MG63 (cell line): ENCODE data around the gene SEC14L2. TPM values are rescaled to one million over a fixed set of nuclear protein-coding genes. Genes with fewer than 3 reads are reported as not detected.
A peak's percentile ranks its signal among the peaks of the same experiment; 100 is the strongest.
"Not testable (repeated sequence)": the region's sequence is repeated elsewhere in the genome, so short reads cannot be mapped to it uniquely, and the experiment has no call there.

ENCODE experiments used
- DNase-seq: peaks from one replicate; pipeline ENCODE4 v3.0.0-alpha.2; 2020
- H3K27me3 ChIP-seq: fragments of 250-450 bp; sonication (Bioruptor Pico); 2 replicates; pipeline ENCODE4 v1.5.1; 2020; ENCODE audit warnings: mild to moderate bottlenecking, moderate library complexity
- H3K36me3 ChIP-seq: fragments of 250-450 bp; sonication (Bioruptor Pico); 2 replicates; pipeline ENCODE4 v1.5.1; 2020; ENCODE audit warnings: mild to moderate bottlenecking, moderate library complexity
- H3K4me3 ChIP-seq: fragments of 250-450 bp; sonication (Bioruptor Pico); 2 replicates; pipeline ENCODE4 v1.5.1; 2020; ENCODE audit warnings: mild to moderate bottlenecking, moderate library complexity
- H3K9me3 ChIP-seq: fragments of 250-450 bp; sonication (Bioruptor Pico); 2 replicates; pipeline ENCODE4 v1.5.1; 2020; ENCODE audit warnings: mild to moderate bottlenecking, moderate library complexity
- total RNA-seq: library from RNA; depleted of rRNA; stranded (reverse); fragments of >200 nt; shearing (Covaris generic); gene quantifications from 2 replicates; pipeline ENCODE4 v1.2.3, GENCODE V29; 2014; ENCODE audit warnings: low replicate concordance

The SEC14L2 gene
- total RNA-seq, 1 experiment from 2014 or later: 30.2 TPM

- Histone ChIP-seq H3K36me3 (peaks cover 3% of the 10 kb centered on the region; the same call in 1 of the 2 replicates), H3K9me3 (no peaks in the 10 kb centered on the region), H3K27me3 (no peaks in the 10 kb centered on the region), H3K4me3 (no peak overlapping the region)
- DNase-seq: no peak
Measured at GRCh38 chr22:30432096-30432495, 35.3 kb downstream of the SEC14L2 start.

DNA sequence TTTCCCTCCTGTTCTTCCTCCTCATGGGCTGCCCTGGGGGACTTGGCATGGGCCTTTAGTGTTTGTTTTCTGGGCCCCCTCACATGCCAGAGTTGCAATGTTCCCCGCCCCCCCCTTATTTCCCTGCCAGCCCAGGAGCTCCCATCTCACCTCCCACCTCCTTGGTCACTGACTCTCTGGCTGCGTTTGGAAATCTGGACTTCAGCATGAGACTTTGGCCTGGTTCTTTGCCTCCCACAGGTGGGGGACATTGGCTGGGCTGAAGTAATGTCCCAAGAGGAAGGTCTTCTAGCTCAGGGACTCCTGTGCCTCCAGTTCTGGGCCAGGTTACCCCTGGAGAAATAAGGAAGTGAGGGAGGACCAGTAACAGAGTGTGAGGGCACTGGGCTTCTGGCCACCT lies 35.7 kb downstream of the SEC14L2 start:
- Histone ChIP-seq H3K4me3 (no peak overlapping the region), H3K36me3 (no peaks in the 10 kb centered on the region; the same call in 1 of the 2 replicates), H3K27me3 (no peaks in the 10 kb centered on the region), H3K9me3 (no peaks in the 10 kb centered on the region)
- DNase-seq: no peak

DNA sequence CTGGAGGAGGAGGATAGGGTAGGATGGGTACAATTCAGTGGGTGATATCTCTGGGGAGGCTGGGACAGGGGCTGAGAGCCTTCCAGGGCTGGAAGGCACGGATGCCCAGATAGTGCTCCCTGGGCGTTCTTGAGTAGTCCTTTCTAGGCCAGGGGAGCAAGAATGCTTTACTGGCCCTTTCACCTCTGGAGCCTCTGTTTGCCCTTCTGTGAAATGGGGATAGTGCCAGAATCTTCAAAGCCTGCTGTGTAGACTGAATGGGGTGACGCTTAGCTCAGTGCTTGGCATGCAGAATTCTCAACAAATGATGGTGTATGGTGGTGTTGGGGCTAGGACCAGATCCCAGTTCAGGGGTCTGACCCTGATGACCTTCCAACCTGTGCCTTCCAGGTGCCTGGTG lies 36.4 kb downstream of the SEC14L2 start:
- Histone ChIP-seq H3K36me3 (no peaks in the 10 kb centered on the region), H3K9me3 (no peaks in the 10 kb centered on the region), H3K4me3 (no peak overlapping the region), H3K27me3 (no peaks in the 10 kb centered on the region)
- no peak for DNase-seq

GRCh38 chr22:30433773-30434172 lies 37.0 kb downstream of the SEC14L2 start:
- H3K27me3 ChIP-seq: no peaks in the 10 kb centered on the region
- H3K36me3 ChIP-seq: no peaks in the 10 kb centered on the region
- H3K4me3 ChIP-seq: no peak overlapping the region
- no peak for DNase-seq
- no peaks in the 10 kb centered on the region for H3K9me3 ChIP-seq

GRCh38 chr22:30434843-30435242 lies 38.0 kb downstream of the SEC14L2 start:
- Histone ChIP-seq H3K4me3 (no peak overlapping the region), H3K9me3 (no peaks in the 10 kb centered on the region), H3K27me3 (no peaks in the 10 kb centered on the region), H3K36me3 (no peaks in the 10 kb centered on the region)
- no peak for DNase-seq

- no peak for DNase-seq
- Histone ChIP-seq H3K9me3 (no peaks in the 10 kb centered on the region), H3K36me3 (no peaks in the 10 kb centered on the region), H3K4me3 (no peak overlapping the region), H3K27me3 (no peaks in the 10 kb centered on the region)
Measured at GRCh38 chr22:30435674-30436126, 38.9 kb downstream of the SEC14L2 start.

GRCh38 chr22:30436196-30436595 lies 39.4 kb downstream of the SEC14L2 start:
- Histone ChIP-seq H3K4me3 (no peak overlapping the region), H3K9me3 (no peaks in the 10 kb centered on the region), H3K36me3 (no peaks in the 10 kb centered on the region), H3K27me3 (no peaks in the 10 kb centered on the region)
- no peak for DNase-seq

DNA sequence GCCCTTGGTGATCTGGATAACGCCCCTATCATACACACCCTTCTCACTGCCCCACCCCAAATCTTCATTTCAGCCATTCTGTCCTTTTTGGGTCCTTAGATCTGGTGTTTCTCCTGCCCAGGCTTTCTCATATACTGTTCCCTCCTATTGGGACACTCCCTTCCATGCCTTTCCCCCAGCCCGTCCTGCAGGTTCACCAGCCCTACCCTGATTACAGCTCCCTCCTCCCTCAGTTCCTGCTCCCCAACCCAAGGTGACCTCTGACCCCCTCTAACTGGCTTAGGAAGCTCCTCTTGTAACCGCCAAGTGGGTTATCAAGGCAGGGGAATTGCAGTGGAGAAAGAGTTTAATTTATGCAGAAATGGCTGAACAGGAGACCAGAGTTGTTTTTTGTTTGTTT lies 41.7 kb downstream of the SEC14L2 start:
- no peaks in the 10 kb centered on the region for H3K9me3 ChIP-seq
- no peaks in the 10 kb centered on the region for H3K27me3 ChIP-seq
- DNase-seq: no peak
- no peak overlapping the region for H3K4me3 ChIP-seq
- H3K36me3 ChIP-seq: no peaks in the 10 kb centered on the region

DNA sequence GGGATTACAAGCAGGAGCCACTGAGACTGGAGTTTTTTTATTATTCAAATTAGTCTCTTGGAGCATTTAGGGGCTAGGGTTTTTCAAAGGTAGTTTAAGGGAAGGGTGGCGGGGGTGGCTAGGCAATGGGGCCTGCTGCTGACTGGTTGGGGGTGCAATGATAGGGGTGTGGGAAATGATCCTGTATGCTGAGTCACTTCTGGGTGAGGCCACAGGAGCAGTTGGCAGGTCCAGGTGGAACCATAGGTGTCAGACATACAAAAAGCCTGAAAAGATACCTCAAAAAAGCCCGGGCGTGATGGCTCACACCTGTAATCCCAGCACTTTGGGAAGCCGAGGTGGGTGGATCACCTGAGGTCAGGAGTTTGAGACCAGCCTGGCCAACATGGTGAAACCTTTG lies 42.4 kb downstream of the SEC14L2 start:
- no peak for DNase-seq
- Histone ChIP-seq H3K27me3 (no peaks in the 10 kb centered on the region), H3K36me3 (no peaks in the 10 kb centered on the region), H3K4me3 (no peak overlapping the region), H3K9me3 (no peaks in the 10 kb centered on the region)

DNA sequence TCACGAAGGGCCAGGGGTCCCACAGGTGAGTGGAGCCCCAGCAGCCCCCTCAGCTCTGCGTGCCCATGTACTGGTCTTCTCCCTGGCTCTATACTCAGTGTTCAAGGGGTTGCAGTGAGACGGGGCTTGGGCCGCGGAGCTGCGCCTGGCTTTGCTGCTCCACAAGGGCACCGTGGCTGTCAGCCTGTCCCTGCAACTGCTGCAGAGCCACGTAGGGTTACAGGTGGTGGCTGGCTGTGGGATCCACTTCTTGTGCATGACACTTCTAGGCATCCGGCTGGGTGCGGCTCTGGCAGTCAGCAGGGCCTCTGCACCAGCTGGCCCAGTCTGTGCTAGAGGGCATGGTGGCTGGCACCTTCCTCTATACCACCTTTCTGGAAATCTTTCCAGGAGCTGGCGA lies 43.0 kb downstream of the SEC14L2 start:
- Histone ChIP-seq H3K27me3 (no peaks in the 10 kb centered on the region), H3K4me3 (no peak overlapping the region), H3K9me3 (no peaks in the 10 kb centered on the region), H3K36me3 (no peaks in the 10 kb centered on the region)
- no peak for DNase-seq

DNA sequence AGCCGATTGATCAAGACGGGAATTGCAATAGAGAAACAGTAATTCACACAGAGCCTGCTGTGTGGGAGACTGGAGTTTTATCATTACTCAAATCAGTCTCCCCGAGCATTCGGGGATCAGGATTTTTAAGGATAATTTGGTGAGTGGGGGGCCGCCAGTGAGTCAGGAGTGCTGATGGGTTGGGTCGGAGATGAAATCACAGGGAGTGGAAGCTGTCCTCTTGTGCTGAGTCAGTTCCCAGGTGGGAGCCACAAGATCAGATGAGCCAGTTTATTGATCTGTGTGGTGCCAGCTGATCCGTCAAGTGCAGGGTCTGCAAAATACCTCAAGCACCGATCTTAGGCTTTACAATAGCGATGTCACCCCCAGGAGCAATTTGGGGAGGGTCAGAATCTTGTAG lies 44.3 kb downstream of the SEC14L2 start:
- H3K4me3 ChIP-seq: no peak overlapping the region
- no peaks in the 10 kb centered on the region for H3K36me3 ChIP-seq
- no peaks in the 10 kb centered on the region for H3K9me3 ChIP-seq
- DNase-seq: no peak
- no peaks in the 10 kb centered on the region for H3K27me3 ChIP-seq

DNA sequence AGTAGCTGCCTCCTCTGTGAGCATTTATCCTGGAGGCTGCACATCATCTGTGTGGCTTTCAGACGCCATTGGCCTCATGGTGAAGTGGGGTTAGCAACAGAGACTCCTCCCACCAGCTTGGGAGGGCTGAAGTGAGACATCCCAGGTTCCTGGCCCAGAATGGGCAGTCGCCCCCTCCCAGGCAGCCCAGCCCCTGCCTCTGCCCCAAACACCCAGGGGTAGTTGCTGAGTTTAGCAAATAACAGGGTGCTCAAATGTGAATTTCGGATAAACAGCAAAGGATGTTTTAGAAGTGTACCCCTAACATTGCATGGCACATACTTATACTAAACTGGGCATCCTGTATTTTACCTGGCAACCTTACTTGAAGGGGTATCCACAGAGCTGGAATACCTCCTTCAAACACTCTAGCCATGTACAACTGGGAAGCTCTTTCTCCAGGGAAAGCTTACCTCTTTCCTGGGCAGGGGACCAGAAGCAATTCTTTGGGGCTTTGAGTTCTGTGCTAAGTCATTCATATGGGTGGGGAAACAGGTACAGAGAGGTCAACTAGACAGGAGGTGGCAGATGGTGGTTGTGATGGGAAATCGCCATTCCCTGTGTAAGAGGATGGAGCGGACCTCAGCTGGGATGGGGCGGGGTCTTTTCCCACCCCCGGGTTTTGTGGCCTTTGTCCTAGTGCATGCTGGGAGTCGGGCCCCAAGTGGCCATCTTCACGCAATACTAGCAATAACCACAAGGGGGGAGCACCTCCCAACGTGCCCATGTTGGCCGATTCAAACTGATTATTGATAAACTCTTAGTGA lies 48.0 kb downstream of the SEC14L2 start:
- no peak overlapping the region for H3K4me3 ChIP-seq
- no peaks in the 10 kb centered on the region for H3K36me3 ChIP-seq
- DNase-seq: peak; percentile 61
- no peaks in the 10 kb centered on the region for H3K27me3 ChIP-seq
- H3K9me3 ChIP-seq: no peaks in the 10 kb centered on the region

DNA sequence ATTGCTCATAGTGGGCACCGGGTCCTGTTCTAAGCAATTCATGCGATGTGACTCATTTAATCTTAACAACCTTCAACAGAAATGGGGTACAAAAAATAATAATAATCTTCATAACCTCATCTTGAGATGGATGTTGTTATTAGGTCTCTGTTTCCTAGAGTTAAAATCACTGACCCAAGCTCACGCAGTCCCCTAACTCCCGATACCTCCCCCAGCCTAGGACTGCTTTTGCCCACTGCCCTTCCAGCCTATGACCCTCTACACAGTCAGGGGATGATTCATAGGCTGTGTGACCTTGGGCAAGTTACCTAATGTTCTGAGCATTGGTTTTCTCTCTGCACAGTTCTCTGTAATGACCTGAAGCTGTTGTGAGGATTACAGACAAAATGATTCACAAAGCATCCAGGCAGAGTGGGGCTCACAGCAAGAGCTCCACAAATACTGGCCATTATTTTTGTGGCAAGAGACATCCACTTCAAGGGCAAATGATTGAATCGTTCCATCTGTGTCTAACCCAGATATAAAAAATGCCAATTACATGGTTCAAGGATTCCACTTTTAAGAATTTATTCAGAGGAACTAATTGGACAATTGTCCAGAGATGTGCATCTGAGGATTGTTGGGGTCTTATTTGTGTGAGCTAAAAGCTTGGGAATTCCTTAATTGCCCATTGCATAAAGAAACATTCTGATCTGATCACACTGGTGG lies 48.8 kb downstream of the SEC14L2 start:
- DNase-seq: no peak
- H3K4me3 ChIP-seq: no peak overlapping the region
- H3K27me3 ChIP-seq: no peaks in the 10 kb centered on the region
- no peaks in the 10 kb centered on the region for H3K36me3 ChIP-seq
- no peaks in the 10 kb centered on the region for H3K9me3 ChIP-seq

- Histone ChIP-seq H3K4me3 (no peak overlapping the region), H3K36me3 (no peaks in the 10 kb centered on the region), H3K9me3 (no peaks in the 10 kb centered on the region), H3K27me3 (no peaks in the 10 kb centered on the region)
- no peak for DNase-seq
Measured at GRCh38 chr22:30447656-30448055, 50.8 kb downstream of the SEC14L2 start.

GRCh38 chr22:30451488-30451887 lies 54.7 kb downstream of the SEC14L2 start:
- H3K27me3 ChIP-seq, H3K9me3 ChIP-seq, DNase-seq, H3K36me3 ChIP-seq, H3K4me3 ChIP-seq: not testable (repeated sequence)

GRCh38 chr22:30452861-30453260 lies 56.0 kb downstream of the SEC14L2 start:
- DNase-seq: no peak
- no peaks in the 10 kb centered on the region for H3K36me3 ChIP-seq

DNA sequence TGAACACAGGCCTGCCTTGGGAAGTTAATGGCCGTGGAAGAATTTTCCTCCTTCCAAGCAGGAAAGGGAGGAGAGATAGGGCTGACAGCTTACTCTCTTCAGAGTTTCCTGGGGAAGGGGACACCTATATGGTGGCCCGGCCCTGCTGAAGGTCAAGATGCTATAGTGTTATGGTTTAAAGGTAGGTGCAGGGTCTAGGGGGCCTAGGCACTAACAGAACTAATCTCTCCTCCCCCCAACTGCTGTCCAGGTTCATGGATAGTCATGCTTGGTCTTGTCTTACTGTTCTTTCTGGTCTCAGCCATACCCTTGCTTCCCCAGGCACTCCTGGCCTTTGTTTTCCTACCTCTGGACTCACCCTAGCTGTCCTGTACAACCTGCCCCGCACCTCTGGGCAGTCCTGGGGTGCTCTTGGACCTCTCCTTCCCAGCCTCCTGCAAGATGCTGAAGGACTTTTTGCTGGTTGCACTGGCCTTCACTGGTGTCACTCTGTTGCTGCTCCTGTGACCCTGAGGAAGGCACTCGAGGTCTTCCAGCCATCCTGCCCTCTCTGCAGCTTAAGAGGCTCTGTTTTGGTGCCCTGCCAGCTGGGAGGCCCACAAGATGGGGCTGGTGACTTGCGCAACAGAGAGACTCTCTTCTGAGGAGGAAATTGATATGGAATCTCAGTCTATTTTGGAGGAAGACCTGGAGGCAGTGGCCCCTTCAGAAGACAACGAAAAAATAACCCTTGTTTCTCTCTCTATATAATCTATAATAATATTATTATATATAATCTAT lies 57.1 kb downstream of the SEC14L2 start:
- H3K9me3 ChIP-seq: no peaks in the 10 kb centered on the region
- H3K27me3 ChIP-seq: no peaks in the 10 kb centered on the region
- H3K4me3 ChIP-seq: no peak overlapping the region
- no peaks in the 10 kb centered on the region for H3K36me3 ChIP-seq
- DNase-seq: no peak

More at GRCh38 chr22:30452861-30453260, 56.0 kb downstream of the SEC14L2 start:
- Histone ChIP-seq H3K9me3 (no peaks in the 10 kb centered on the region), H3K4me3 (no peak overlapping the region), H3K27me3 (no peaks in the 10 kb centered on the region)
